Thyroid gland (tissue), 4 donors: Measurements from ENCODE around the gene TLCD2. TPM values are rescaled to one million over a fixed set of nuclear protein-coding genes. Genes with fewer than 3 reads are reported as not detected.

Source experiments
- microRNA counts, 2 donors: library from miRNA; unstranded; fragments of <30 nt; microRNA quantifications; one replicate each; lab custom pipeline; 2016 to 2017
- total RNA-seq, 4 donors: library from RNA; depleted of rRNA; stranded (reverse); fragments of >200 nt; gene quantifications; one replicate each; pipeline ENCODE4 v1.2.3, GENCODE V29; 2016

The TLCD2 gene
- total RNA-seq, 4 donors from 2014 or later, result 1.7 to 5.6 (median 3.7) TPM

MicroRNAs encoded within 50 kb of the gene (microRNA counts, 767-probe panel; counts per million panel counts)
- microRNA hsa-miR-22-3p (lab: Ali Mortazavi, UCI), result 3,688 to 7,110 counts per million in 2 donors

Other genes starting within 250 kb of the TLCD2 start
- 100 to 1,000 TPM; 103 to 145 (median 121) TPM for gene MYO1C, start 217.7 kb downstream of the TLCD2 start, total RNA-seq
- 100 to 1,000 TPM; 124 to 285 (median 158) TPM for gene INPP5K, start 193.8 kb downstream of the TLCD2 start, total RNA-seq
- gene PITPNA, start 147.6 kb downstream of the TLCD2 start, total RNA-seq, result 10 to 100 TPM; 49.9 to 64.7 (median 54.2) TPM
- 10 to 100 TPM; 17.5 to 28.2 (median 23.9) TPM for gene SLC43A2, start 81.5 kb downstream of the TLCD2 start, total RNA-seq
- gene SCARF1, start 64.6 kb downstream of the TLCD2 start, total RNA-seq, result 10 to 100 TPM; 31.6 to 52.0 (median 35.5) TPM
- gene RILP, start 60.5 kb downstream of the TLCD2 start, total RNA-seq, result 100 to 1,000 TPM in 3 of 4 donors, 10 to 100 TPM in 1; 67.5 to 140 (median 124) TPM
- gene PRPF8, start 25.5 kb downstream of the TLCD2 start, total RNA-seq, result 100 to 1,000 TPM; 181 to 256 (median 242) TPM
- 10 to 100 TPM; 25.6 to 31.0 (median 30.3) TPM for gene WDR81, start 14.3 kb upstream of the TLCD2 start, total RNA-seq
- gene SERPINF2, start 32.5 kb upstream of the TLCD2 start, total RNA-seq, result 1 to 10 TPM; 4.3 to 9.7 (median 7.1) TPM
- 1,000 to 10,000 TPM in 1 of 4 donors, 100 to 1,000 TPM in 3; 289 to 1,632 (median 420) TPM for gene SERPINF1, start 51.7 kb upstream of the TLCD2 start, total RNA-seq
- gene SMYD4, start 119.5 kb upstream of the TLCD2 start, total RNA-seq, result 10 to 100 TPM; 19.3 to 21.9 (median 20.4) TPM
- gene RPA1, start 119.6 kb upstream of the TLCD2 start, total RNA-seq, result 10 to 100 TPM; 24.0 to 37.2 (median 26.4) TPM